ENCODE data around the gene HEATR5A.
A peak's percentile ranks its signal among the peaks of the same experiment; 100 is the strongest.
"Not testable (repeated sequence)": the region's sequence is repeated elsewhere in the genome, so short reads cannot be mapped to it uniquely, and the experiment has no call there.

HEATR5A gene

DNA sequence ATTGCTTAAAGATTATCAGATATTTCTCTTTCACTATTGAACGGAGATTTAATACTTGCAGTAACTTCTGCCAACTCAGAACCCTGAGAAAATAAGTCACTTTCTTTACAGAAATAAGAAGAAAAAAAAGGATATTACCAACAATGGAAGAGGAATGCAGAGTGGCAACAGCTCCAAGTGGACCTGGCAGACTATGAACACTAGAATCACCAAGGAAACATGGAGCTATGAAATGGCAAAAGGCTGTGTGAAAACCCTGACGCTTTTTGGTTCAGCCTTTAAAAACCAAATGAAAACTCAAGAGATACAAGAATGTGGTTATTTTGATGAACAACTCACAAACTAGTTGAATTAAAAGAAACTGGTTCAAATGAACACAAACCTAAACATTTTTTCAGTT, 19.2 kb upstream of the HEATR5A start:
- H3K27me3 Mint-ChIP-seq (ENCODE audit: low read depth), result no peaks in the 10 kb centered on the region
- peaks cover 7% of the 10 kb centered on the region for H3K36me3 Mint-ChIP-seq (ENCODE audit: low read depth)
- no peaks in the 10 kb centered on the region for H3K4me1 Mint-ChIP-seq (ENCODE audit: low read depth)
- no peak overlapping the region for H3K4me3 Mint-ChIP-seq
- peaks cover 7% of the 10 kb centered on the region for H3K9me3 Mint-ChIP-seq
- no peak overlapping the region for H3K27ac Mint-ChIP-seq

DNA sequence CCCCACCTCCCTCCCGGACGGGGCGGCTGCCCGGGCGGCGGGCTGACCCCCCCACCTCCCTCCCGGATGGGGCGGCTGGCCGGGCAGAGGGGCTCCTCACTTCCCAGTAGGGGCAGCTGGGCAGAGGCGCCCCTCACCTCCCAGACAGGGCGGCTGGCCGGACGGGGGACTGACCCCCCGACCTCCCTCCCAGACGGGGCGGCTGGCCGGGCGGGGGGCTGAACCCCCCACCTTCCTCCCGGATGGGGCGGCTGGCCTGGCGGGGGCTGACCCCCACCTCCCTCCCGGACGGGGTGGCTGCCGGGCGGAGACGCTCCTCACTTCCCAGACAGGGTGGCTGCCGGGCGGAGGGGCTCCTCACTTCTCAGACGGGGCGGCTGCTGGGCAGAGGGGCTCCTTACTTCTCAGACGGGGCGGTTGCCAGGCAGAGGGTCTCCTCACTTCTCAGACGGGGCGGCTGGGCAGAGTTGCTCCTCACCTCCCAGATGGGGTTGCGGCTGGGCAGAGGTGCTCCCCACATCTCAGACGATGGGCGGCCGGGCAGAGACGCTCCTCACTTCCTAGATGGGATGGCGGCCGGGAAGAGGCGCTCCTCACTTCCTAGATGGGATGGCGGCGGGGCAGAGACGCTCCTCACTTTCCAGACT, 16.8 kb upstream of the HEATR5A start:
- H3K9me3 Mint-ChIP-seq; H3K4me3 Mint-ChIP-seq; H3K36me3 Mint-ChIP-seq (ENCODE audit: low read depth); H3K27ac Mint-ChIP-seq; H3K27me3 Mint-ChIP-seq (ENCODE audit: low read depth); H3K4me1 Mint-ChIP-seq (ENCODE audit: low read depth): not testable (repeated sequence)

DNA sequence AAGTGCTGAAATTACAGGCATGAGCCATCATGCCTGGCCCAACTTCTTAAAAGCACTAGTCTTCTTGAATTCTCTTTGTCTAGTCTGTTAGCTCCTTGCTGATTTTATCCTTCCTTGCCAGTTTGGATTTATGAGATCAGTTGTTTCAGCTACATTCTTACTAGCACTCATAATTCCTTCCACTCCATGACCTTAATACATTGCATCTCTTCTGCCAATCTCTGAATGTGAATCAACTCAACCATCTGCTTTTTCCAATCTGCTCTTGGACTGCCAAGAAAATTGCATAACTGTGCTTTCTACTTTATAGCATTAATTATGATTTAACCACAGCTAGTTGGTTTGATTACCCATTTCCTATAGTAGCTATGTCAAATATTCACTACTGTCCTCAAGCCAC, 14.9 kb upstream of the HEATR5A start:
- H3K27me3 Mint-ChIP-seq (ENCODE audit: low read depth), result no peaks in the 10 kb centered on the region
- peaks cover 9% of the 10 kb centered on the region for H3K9me3 Mint-ChIP-seq
- H3K27ac Mint-ChIP-seq, result no peak overlapping the region
- peaks cover 9% of the 10 kb centered on the region for H3K36me3 Mint-ChIP-seq (ENCODE audit: low read depth)
- H3K4me3 Mint-ChIP-seq, result no peak overlapping the region
- no peaks in the 10 kb centered on the region for H3K4me1 Mint-ChIP-seq (ENCODE audit: low read depth)

DNA sequence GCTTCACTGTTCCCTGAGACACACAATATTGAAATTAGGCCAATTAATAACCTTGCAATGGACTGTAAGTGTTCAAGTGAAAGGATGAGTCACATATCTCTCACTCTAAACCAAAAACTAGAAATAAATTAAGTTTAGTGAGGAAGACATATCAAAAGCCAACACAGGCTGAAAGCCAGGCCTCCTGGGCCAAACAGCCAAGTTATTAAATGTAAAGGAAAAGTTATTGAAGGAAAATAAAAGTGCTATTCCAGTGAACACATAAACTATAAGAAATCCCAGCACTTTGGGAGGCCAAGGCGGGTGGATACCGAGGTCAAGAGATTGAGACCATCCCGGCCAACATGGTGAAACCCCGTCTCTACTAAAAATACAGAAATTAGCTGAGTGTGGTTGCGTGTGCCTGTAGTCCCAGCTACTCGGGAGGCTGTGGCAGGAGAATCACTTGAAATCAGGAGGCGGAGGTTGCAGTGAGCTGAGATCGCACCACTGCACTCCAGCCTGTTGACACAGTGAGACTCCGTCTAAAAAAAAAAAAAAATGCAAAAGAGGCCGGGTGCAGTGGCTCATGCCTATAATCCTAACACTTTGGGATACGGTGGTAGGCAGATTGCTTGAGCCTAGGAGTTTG, 10.4 kb upstream of the HEATR5A start:
- H3K36me3 Mint-ChIP-seq (ENCODE audit: low read depth), result peaks cover 5% of the 10 kb centered on the region
- H3K9me3 Mint-ChIP-seq, result peaks cover 6% of the 10 kb centered on the region
- no peak overlapping the region for H3K27ac Mint-ChIP-seq
- H3K4me3 Mint-ChIP-seq, result no peak overlapping the region
- H3K4me1 Mint-ChIP-seq (ENCODE audit: low read depth), result no peaks in the 10 kb centered on the region
- H3K27me3 Mint-ChIP-seq (ENCODE audit: low read depth), result no peaks in the 10 kb centered on the region

DNA sequence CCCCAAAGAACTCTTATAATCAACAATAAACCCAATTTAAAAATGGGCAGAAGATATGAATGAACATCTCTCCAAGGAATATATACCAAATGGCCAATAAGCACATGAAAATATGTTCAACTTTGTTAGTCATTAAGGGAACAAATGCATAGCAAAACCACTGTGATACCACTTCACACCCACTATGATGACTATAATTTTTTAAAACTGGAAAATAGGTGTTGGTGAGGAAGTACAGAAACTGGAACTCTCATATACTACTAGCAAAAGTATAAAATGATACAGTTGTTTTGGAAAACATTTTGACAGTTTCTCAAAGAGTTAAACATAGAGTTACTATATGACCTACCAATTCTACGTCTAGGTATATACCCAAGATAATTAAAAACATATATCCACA, 9.4 kb upstream of the HEATR5A start:
- H3K27me3 Mint-ChIP-seq (ENCODE audit: low read depth), result no peaks in the 10 kb centered on the region
- no peak overlapping the region for H3K4me3 Mint-ChIP-seq
- H3K36me3 Mint-ChIP-seq (ENCODE audit: low read depth), result peaks cover 5% of the 10 kb centered on the region
- H3K27ac Mint-ChIP-seq, result no peak overlapping the region
- H3K4me1 Mint-ChIP-seq (ENCODE audit: low read depth), result no peaks in the 10 kb centered on the region
- peaks cover 6% of the 10 kb centered on the region for H3K9me3 Mint-ChIP-seq

DNA sequence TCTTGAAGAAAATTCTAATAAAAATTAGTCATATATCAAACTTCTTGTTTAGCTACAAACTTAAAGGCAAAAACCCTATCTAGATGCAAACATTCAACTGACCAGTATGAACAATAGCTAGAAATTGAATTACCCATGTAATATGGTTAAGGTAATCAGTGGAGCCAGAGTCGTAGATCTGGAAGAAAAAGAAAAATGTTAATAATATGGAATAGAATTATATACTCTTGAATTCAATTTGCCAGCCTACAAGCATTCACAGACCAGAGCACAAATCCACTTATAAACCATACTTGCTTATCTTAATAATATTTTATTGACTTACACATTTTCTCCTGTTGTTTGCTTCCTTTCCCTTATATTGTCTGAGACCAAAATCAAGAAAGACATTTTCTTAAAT, 7.7 kb upstream of the HEATR5A start:
- Mint-ChIP-seq H3K36me3 (ENCODE audit: low read depth) (peaks cover 5% of the 10 kb centered on the region), H3K4me3 (no peak overlapping the region), H3K4me1 (ENCODE audit: low read depth) (no peaks in the 10 kb centered on the region), H3K9me3 (peaks cover 6% of the 10 kb centered on the region), H3K27me3 (ENCODE audit: low read depth) (no peaks in the 10 kb centered on the region), H3K27ac (no peak overlapping the region)

DNA sequence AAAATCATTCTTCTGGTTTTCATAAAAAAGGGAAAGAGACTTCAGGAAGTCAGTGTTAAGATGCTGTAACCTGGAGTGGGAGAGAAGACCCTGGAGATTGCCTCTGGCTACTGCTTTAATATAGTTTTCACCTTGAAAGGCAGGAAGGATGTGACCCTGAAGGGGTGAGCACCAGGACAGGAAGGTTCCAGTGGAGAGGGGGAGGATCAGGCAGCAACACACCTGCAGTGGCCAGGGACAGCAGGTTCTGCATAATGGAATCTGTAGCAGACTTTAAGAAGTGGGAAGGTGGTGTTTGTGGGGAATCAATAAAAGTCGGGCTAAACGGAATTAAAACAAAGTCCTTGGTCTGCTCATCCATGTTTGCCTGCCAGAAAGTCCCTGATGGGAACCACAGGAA, 6.3 kb upstream of the HEATR5A start:
- H3K4me1 Mint-ChIP-seq (ENCODE audit: low read depth), result no peaks in the 10 kb centered on the region
- no peak overlapping the region for H3K4me3 Mint-ChIP-seq
- no peaks in the 10 kb centered on the region for H3K27me3 Mint-ChIP-seq (ENCODE audit: low read depth)
- H3K9me3 Mint-ChIP-seq, result no peaks in the 10 kb centered on the region
- H3K27ac Mint-ChIP-seq, result no peak overlapping the region
- peaks cover 3% of the 10 kb centered on the region for H3K36me3 Mint-ChIP-seq (ENCODE audit: low read depth)

DNA sequence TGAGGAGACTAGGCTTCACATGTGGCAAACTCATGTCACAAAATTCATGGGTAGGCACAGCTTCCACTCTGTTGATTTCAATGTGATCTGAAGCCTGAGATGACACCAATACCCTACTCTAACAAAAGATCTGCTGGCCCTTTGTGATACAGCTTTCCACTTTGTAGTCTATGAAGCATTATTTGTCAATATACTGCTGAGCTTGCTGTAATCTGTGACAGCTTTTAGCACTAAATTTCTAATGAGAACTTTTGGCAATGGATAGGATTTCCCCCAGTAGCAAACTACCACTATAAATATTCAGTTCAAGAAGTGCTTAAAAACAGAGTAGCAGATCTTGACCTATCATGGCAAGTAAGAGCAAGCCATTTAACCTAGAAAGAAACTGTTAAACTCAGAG, 5.6 kb upstream of the HEATR5A start:
- H3K36me3 Mint-ChIP-seq (ENCODE audit: low read depth), result no peaks in the 10 kb centered on the region
- peaks cover 6% of the 10 kb centered on the region for H3K4me1 Mint-ChIP-seq (ENCODE audit: low read depth)
- H3K27ac Mint-ChIP-seq, result no peak overlapping the region
- H3K9me3 Mint-ChIP-seq, result no peaks in the 10 kb centered on the region
- no peak overlapping the region for H3K4me3 Mint-ChIP-seq
- no peaks in the 10 kb centered on the region for H3K27me3 Mint-ChIP-seq (ENCODE audit: low read depth)

DNA sequence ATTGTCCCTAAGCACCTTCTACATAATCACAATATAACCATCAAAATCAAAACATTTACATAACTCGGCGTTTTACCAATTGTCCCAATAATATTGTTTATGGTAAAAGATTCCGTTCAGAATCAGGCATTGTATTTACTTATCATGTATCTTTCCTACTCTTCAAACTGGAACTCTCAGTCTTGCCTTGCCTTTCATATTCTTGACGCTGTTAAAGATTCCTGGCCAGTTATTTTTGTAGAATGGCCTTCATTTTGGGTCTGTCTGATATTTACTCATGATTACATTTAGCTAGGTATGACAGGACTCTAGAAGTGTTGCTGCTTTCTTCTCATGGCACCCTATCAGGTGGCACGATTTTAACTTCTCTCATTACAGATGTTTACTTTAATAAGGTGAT, 850 bp upstream of the HEATR5A start:
- peaks cover 5% of the 10 kb centered on the region for H3K27me3 Mint-ChIP-seq (ENCODE audit: low read depth)
- peaks cover 20% of the 10 kb centered on the region for H3K4me1 Mint-ChIP-seq (ENCODE audit: low read depth)
- no peaks in the 10 kb centered on the region for H3K36me3 Mint-ChIP-seq (ENCODE audit: low read depth)
- H3K27ac Mint-ChIP-seq, result peak overlapping the region; percentile 84
- peak overlapping the region; percentile 98 for H3K4me3 Mint-ChIP-seq
- H3K9me3 Mint-ChIP-seq, result no peaks in the 10 kb centered on the region

DNA sequence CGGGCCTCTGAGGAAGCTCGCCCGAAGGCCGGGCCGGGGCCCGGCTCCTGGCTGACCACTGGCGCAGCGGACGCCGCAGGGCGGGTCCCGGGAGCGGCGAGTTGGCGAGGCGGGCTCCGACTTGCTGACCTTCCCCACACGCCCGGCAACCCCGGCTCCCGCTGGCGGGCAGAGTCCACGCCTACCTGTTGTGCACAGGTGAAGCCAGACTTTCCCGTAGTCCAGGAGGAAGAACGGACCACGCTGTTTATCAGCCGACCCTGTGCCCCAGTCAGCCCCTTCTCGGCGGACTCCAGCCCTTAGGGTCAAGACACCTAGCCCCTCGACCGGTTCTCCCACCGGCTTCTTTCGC, 407 bp downstream of the HEATR5A start:
- H3K9me3 Mint-ChIP-seq, result no peaks in the 10 kb centered on the region
- peaks cover 5% of the 10 kb centered on the region for H3K27me3 Mint-ChIP-seq (ENCODE audit: low read depth)
- H3K36me3 Mint-ChIP-seq (ENCODE audit: low read depth), result no peaks in the 10 kb centered on the region
- H3K4me3 Mint-ChIP-seq, result peak overlapping the region; percentile 98
- H3K4me1 Mint-ChIP-seq (ENCODE audit: low read depth), result peaks cover 20% of the 10 kb centered on the region
- H3K27ac Mint-ChIP-seq, result peak overlapping the region; percentile 84

DNA sequence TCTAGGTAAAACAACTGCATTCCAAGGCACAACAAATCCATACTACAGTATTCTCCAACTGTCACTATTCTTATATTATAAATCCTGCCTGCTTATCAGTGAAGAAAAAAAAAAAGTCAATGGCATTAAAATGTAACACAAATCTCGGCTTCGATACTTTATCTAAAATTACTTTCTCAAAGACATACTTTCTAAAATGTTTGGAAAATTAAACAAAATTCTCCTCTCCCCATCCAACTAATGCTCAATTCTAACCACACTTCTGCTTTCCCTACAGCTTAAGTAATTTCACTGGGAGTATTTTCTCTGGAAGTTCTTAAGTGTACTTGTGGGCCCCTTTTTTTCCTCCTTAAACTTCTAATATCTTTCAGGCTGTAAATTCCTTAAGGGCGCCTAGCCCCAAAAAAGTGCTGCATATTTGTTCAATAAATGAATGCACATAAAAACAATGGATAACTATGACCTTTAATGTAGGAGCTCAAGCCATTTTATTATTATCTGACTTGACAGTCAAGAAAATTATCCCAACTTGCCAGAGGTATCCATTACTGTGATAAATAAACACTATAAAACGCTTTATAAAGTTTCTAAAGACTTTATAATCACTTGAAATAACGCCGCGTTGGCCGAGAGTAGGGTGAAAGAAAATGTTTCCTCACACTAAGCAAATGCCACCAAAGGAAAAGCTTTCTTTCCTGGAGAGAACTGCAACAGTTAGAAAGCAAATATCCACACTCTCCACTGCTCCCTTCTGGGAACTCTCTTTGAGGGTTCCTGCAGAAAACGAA, 977 bp downstream of the HEATR5A start:
- H3K36me3 Mint-ChIP-seq (ENCODE audit: low read depth), result no peaks in the 10 kb centered on the region
- H3K9me3 Mint-ChIP-seq, result no peaks in the 10 kb centered on the region
- H3K27me3 Mint-ChIP-seq (ENCODE audit: low read depth), result peaks cover 5% of the 10 kb centered on the region
- no peak overlapping the region for H3K27ac Mint-ChIP-seq
- peaks cover 22% of the 10 kb centered on the region for H3K4me1 Mint-ChIP-seq (ENCODE audit: low read depth)
- H3K4me3 Mint-ChIP-seq, result peak overlapping the region; percentile 98

DNA sequence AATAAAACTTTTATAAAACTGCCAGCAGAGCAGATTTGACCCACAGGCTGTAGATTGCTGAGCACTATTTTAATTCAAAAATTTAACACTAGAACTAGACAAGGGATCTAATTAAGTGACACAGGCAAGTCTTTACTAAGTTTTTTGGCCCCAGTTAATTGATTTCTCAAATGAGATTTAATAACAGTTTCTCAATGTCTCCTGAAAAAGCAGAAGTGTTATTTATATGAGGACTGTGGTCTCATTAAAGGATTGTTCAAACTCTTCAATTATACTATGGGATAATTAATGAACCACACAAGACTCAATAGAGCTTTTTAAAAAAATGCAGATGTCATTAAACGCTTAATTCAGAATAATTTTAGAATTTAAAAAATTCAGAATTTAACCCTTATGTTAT, 1.9 kb downstream of the HEATR5A start:
- peaks cover 5% of the 10 kb centered on the region for H3K27me3 Mint-ChIP-seq (ENCODE audit: low read depth)
- H3K4me1 Mint-ChIP-seq (ENCODE audit: low read depth), result peaks cover 27% of the 10 kb centered on the region
- H3K4me3 Mint-ChIP-seq, result peak overlapping the region; percentile 31
- no peaks in the 10 kb centered on the region for H3K36me3 Mint-ChIP-seq (ENCODE audit: low read depth)
- no peak overlapping the region for H3K27ac Mint-ChIP-seq
- no peaks in the 10 kb centered on the region for H3K9me3 Mint-ChIP-seq

DNA sequence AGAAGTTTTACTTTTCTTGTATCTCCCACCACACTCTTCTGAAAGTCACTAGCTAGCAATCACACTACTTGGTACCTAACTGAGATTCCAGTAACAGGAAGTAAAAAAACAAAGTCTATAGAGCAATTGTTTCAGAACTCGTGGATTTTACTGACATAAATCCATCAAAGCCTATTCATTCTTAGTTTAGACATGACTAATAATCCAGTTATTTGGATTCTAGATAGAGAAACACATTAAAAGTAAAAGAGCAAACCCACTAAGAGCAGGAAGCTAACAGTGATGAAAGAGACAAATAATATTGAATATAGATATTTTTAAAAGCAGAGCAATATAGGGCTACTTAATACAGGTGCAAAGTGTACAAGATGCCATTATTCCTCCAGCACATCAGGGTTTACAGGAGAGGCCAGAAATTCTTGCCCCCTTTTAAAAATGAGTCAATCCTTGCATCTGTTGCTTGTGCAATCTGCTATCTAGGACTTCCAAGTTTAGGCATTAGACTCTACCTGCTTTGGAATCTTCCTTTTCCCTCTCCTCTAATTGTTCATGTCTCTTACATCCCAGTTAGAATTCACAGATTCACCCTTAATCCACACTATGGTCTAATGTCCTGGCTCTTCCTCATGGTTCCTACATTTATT, 6.0 kb downstream of the HEATR5A start:
- Mint-ChIP-seq H3K4me3 (no peak overlapping the region), H3K9me3 (no peaks in the 10 kb centered on the region), H3K36me3 (ENCODE audit: low read depth) (peaks cover 2% of the 10 kb centered on the region), H3K4me1 (ENCODE audit: low read depth) (peaks cover 18% of the 10 kb centered on the region), H3K27ac (no peak overlapping the region), H3K27me3 (ENCODE audit: low read depth) (peaks cover 3% of the 10 kb centered on the region)

DNA sequence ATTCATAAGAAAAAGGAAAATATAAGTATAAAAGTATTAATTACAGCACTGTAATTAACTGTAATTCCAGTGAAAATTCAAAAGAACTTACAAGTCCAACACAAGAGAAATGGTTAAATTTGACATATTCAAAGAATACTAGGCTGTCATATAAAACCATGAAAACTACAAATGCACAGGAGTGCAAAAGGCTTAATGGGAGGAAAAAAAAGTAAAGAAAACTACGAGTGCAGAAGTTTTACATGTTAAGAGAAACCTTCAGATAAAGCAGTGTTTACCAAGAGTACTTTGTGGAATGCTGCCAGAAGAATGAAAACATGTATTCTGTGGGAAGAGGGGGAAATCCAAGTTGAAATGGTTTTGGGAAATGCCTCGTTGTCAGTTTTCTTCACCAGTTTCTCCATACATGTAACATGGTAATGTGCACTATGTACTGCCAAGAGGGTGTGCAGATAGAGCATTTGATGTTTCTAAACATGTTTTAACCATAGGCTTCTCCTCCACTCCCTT, 9.1 kb downstream of the HEATR5A start:
- no peaks in the 10 kb centered on the region for H3K9me3 Mint-ChIP-seq
- peaks cover 10% of the 10 kb centered on the region for H3K4me1 Mint-ChIP-seq (ENCODE audit: low read depth)
- H3K4me3 Mint-ChIP-seq, result no peak overlapping the region
- no peaks in the 10 kb centered on the region for H3K27me3 Mint-ChIP-seq (ENCODE audit: low read depth)
- H3K27ac Mint-ChIP-seq, result no peak overlapping the region
- H3K36me3 Mint-ChIP-seq (ENCODE audit: low read depth), result peaks cover 2% of the 10 kb centered on the region
